ENCODE data around the gene WDR54. TPM values are rescaled to one million over a fixed set of nuclear protein-coding genes. Genes with fewer than 3 reads are reported as not detected.
"Not testable (repeated sequence)": the region's sequence is repeated elsewhere in the genome, so short reads cannot be mapped to it uniquely, and the experiment has no call there.

Gene WDR54
- total RNA-seq, 4 donors from 2014 or later: 12.3 to 19.7 (median 16.3) TPM; not detected in 1

- Histone ChIP-seq H3K27me3 (no peaks in the 10 kb centered on the region), H3K36me3 (no peaks in the 10 kb centered on the region), H3K9me3 (no peaks in the 10 kb centered on the region), H3K4me3 (no peak overlapping the region), H3K4me1 (peaks cover 0 to 5% of the 10 kb centered on the region in 2 donors), H3K27ac (no peak overlapping the region)
- intact Hi-C loops (cut with DNase I; ENCODE audit: low total_unique reads): no loop called here
- no peak for DNase-seq
- TF ChIP-seq CTCF (IDR thresholded peaks at IDR 0.05): no peak
- no peak for TF ChIP-seq POLR2A (IDR thresholded peaks at IDR 0.05)
Measured at GRCh38 chr2:74417763-74418162, 3.8 kb upstream of the WDR54 start.

DNA sequence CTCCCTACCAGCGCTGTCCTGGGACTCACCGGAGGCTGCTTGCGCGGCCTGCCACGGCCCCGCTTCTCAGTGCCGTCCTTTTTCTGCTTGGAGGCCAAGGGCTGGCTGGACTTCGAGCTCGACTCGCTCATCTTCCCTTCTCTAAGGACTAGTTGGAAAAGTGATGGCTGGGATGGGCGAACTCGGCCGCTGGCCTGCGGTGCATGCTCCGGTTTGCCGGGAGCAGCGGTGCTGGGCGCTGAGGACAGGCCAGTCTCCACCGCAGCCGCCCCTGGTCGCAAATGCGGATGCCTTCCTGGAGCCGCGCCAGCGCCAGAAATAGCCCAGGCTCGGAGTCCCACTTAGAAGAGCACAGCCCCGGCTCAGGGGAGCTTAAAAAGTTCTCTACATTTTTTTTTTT, 3.2 kb upstream of the WDR54 start:
- intact Hi-C loops (cut with DNase I; ENCODE audit: low total_unique reads): no loop called here
- no peak for TF ChIP-seq POLR2A (IDR thresholded peaks at IDR 0.05)
- TF ChIP-seq CTCF (IDR thresholded peaks at IDR 0.05): no peak
- H3K27me3 ChIP-seq: no peaks in the 10 kb centered on the region
- no peak overlapping the region for H3K4me3 ChIP-seq
- no peaks in the 10 kb centered on the region for H3K36me3 ChIP-seq
- no peak for DNase-seq
- no peaks in the 10 kb centered on the region for H3K9me3 ChIP-seq
- peaks cover 0 to 5% of the 10 kb centered on the region in 2 donors for H3K4me1 ChIP-seq
- no peak overlapping the region for H3K27ac ChIP-seq

GRCh38 chr2:74419345-74419744, 2.2 kb upstream of the WDR54 start:
- intact Hi-C loops (cut with DNase I; ENCODE audit: low total_unique reads): no loop called here
- no peak overlapping the region for H3K27ac ChIP-seq
- no peak overlapping the region for H3K4me3 ChIP-seq
- no peaks in the 10 kb centered on the region for H3K9me3 ChIP-seq
- H3K27me3 ChIP-seq: no peaks in the 10 kb centered on the region
- TF ChIP-seq CTCF (IDR thresholded peaks at IDR 0.05): no peak
- no peak for TF ChIP-seq POLR2A (IDR thresholded peaks at IDR 0.05)
- no peak for DNase-seq
- no peaks in the 10 kb centered on the region for H3K36me3 ChIP-seq
- peaks cover 0 to 2% of the 10 kb centered on the region in 2 donors for H3K4me1 ChIP-seq

GRCh38 chr2:74420006-74420405, 1.5 kb upstream of the WDR54 start:
- H3K9me3 ChIP-seq: no peaks in the 10 kb centered on the region
- intact Hi-C loops (cut with DNase I; ENCODE audit: low total_unique reads): no loop called here
- TF ChIP-seq CTCF (IDR thresholded peaks at IDR 0.05) (no peak), POLR2A (IDR thresholded peaks at IDR 0.05) (no peak)
- H3K27ac ChIP-seq: no peak overlapping the region
- no peak overlapping the region for H3K4me3 ChIP-seq
- H3K36me3 ChIP-seq: no peaks in the 10 kb centered on the region
- H3K27me3 ChIP-seq: no peaks in the 10 kb centered on the region
- DNase-seq: no peak
- no peaks in the 10 kb centered on the region for H3K4me1 ChIP-seq

DNA sequence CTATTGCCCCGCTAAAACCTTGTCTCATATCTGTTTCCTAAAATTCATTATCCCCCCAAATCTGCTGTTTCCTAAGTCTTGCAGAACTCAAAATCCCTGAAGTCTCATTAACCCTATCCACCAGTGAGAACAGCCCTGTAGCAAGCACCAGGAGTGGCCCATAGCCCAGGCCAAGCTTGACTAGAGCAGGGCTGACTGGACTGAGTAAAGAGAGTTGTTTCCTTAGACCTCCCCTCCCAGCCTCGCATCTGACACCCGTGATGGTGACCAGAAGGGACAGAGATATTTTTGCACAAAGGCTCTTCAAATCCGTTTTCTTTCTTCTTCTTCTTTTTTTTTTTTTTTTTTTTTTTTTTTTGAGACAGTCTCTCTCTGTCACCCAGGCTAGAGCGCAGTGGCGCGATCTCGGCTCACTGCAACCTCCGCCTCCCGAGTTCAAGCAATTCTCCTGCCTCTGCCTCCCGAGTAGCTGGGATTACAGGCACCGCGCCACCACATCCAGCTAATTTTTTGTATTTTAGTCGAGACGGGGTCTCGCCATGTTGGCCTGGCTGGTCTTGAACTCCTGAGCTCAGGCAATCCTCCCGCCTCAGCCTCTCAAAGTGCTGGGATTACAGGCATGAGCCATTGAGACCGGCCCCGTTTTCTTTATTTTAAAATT, 957 bp upstream of the WDR54 start:
- H3K27me3 ChIP-seq; DNase-seq; H3K4me1 ChIP-seq; intact Hi-C loops (cut with DNase I; ENCODE audit: low total_unique reads); H3K36me3 ChIP-seq; H3K9me3 ChIP-seq: not testable (repeated sequence)
- Histone ChIP-seq H3K4me3 (peak overlapping the region in 1 of 2 donors; percentile 61), H3K27ac (peak overlapping the region in 1 of 2 donors; percentile 80)

Measured in uterus (tissue), 4 donors.